Esophagus muscularis mucosa (tissue), 4 donors: ENCODE data around the gene CRYGS. TPM values are rescaled to one million over a fixed set of nuclear protein-coding genes. Genes with fewer than 3 reads are reported as not detected.
A peak's percentile ranks its signal among the peaks of the same experiment; 100 is the strongest.

Experiments
- DNase-seq: peaks from one replicate; pipeline ENCODE4 v3.0.0-alpha.2; 2017; ENCODE audit errors: extremely low spot score
- H3K27ac ChIP-seq, 4 donors: fragments of 200-600 bp; sonication (generic); replicated peaks in 1 of 4; 1 replicate in 3 of 4; 2 replicates in 1 of 4; pipeline ENCODE4 v1.5.1; 2016 to 2019; ENCODE audit warnings: mild to moderate bottlenecking in 1 of 4
- H3K27me3 ChIP-seq, 4 donors: fragments of 200-600 bp; sonication (generic); one replicate each; pipeline versions ENCODE4 v1.5.1 to v1.6.0; 2016 to 2019
- H3K36me3 ChIP-seq, 4 donors: fragments of 200-600 bp; sonication (generic); one replicate each; pipeline ENCODE4 v1.5.1; 2016 to 2019
- H3K4me1 ChIP-seq, 4 donors: fragments of 200-600 bp; sonication (generic); one replicate each; pipeline ENCODE4 v1.5.1; 2016 to 2019
- H3K4me3 ChIP-seq, 4 donors: fragments of 200-600 bp; sonication (generic); 1 replicate in 2 of 4; 2 replicates in 2 of 4; pipeline ENCODE4 v1.5.1; 2016 to 2019; ENCODE audit warnings: mild to moderate bottlenecking in 4 of 4, moderate library complexity in 1 of 4
- H3K9me3 ChIP-seq, 4 donors: fragments of 200-600 bp; sonication (generic); 1 replicate in 3 of 4; 2 replicates in 1 of 4; pipeline ENCODE4 v1.5.1; 2016 to 2019
- EP300 ChIP-seq: sonication (generic); formaldehyde crosslinking; IDR thresholded peaks from one replicate; pipeline ENCODE4 v1.6.1; 2017; ENCODE audit warnings: antibody characterized with exemption
- POLR2A ChIP-seq: fragments of 450-650 bp; IDR thresholded peaks from one replicate; pipeline ENCODE4 v1.6.1; 2017; ENCODE audit warnings: antibody characterized with exemption, moderate library complexity, mild to moderate bottlenecking, low read depth
- POLR2AphosphoS5 ChIP-seq, 2 donors: sonication (generic); formaldehyde crosslinking; IDR thresholded peaks; one replicate each; pipeline ENCODE4 v1.6.1; 2017; ENCODE audit warnings: antibody characterized with exemption in 2 of 2
- WGBS: methylation state at CpG from one replicate; pipeline ENCODE4 v1.1.5; 2018; 5-methylcytosine and 5-hydroxymethylcytosine counted together
- intact Hi-C: fragments of 100-400 bp; cut with DNase I; formaldehyde crosslinking; loops from one replicate; pipeline ENCODE4 v1.15.1; 2023
- total RNA-seq, 4 donors: library from RNA; depleted of rRNA; stranded (reverse); fragments of >200 nt; gene quantifications; one replicate each; pipeline versions ENCODE4 v1.1.0 to v1.2.1, GENCODE V29; 2016
- TF ChIP-seq, protein P1 (sequence below), 3 experiments: fragments of 200-600 bp in 2 of 3; fragments of 450-650 bp in 1 of 3; sonication (generic) in 2 of 3; IDR thresholded peaks; one replicate each; pipeline ENCODE4 v1.5.1; 2017 to 2019; ENCODE audit warnings: antibody characterized with exemption in 3 of 3, mild to moderate bottlenecking in 2 of 3, moderate library complexity in 1 of 3

The CRYGS gene
- total RNA-seq, 4 donors from 2014 or later, result 0.32 to 2.1 (median 1.6) TPM

DNA sequence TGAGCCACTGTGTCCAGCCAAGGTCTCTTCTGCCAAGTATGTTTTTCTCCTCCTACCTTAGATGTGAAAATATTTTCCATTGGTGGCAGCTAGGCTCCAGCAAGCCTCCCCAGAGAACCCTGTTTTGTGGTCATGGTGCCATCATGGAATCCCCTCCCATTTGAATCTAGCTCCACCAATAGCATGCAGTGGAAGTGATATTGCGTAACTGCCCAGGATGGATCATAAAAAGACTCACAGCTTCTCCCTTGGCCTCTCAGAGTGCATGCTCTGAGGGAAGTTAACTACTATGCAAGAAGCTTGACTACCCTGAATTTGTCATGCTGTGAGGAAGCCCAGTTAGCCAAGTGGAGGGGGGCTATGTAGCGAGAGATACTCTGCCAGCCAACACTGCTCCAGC is 27.5 kb downstream of the CRYGS start:
- 88% methylated on average over 2 of the region's 2 CpGs for WGBS
- intact Hi-C loops, result no loop called here
- no peaks in the 10 kb centered on the region for H3K4me1 ChIP-seq
- no peaks in the 10 kb centered on the region for H3K36me3 ChIP-seq
- TF ChIP-seq, protein P1, sequence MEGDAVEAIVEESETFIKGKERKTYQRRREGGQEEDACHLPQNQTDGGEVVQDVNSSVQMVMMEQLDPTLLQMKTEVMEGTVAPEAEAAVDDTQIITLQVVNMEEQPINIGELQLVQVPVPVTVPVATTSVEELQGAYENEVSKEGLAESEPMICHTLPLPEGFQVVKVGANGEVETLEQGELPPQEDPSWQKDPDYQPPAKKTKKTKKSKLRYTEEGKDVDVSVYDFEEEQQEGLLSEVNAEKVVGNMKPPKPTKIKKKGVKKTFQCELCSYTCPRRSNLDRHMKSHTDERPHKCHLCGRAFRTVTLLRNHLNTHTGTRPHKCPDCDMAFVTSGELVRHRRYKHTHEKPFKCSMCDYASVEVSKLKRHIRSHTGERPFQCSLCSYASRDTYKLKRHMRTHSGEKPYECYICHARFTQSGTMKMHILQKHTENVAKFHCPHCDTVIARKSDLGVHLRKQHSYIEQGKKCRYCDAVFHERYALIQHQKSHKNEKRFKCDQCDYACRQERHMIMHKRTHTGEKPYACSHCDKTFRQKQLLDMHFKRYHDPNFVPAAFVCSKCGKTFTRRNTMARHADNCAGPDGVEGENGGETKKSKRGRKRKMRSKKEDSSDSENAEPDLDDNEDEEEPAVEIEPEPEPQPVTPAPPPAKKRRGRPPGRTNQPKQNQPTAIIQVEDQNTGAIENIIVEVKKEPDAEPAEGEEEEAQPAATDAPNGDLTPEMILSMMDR (IDR thresholded peaks at IDR 0.05), result no peak
- TF ChIP-seq EP300, result no peak
- no peak for TF ChIP-seq POLR2A
- no peak for TF ChIP-seq POLR2AphosphoS5 (IDR thresholded peaks at IDR 0.05)
- peaks cover 0 to 6% (median 0%) of the 10 kb centered on the region in 4 donors for H3K9me3 ChIP-seq
- no peaks in the 10 kb centered on the region for H3K27me3 ChIP-seq
- no peak overlapping the region for H3K4me3 ChIP-seq
- DNase-seq, result no peak
- no peak overlapping the region for H3K27ac ChIP-seq

DNA sequence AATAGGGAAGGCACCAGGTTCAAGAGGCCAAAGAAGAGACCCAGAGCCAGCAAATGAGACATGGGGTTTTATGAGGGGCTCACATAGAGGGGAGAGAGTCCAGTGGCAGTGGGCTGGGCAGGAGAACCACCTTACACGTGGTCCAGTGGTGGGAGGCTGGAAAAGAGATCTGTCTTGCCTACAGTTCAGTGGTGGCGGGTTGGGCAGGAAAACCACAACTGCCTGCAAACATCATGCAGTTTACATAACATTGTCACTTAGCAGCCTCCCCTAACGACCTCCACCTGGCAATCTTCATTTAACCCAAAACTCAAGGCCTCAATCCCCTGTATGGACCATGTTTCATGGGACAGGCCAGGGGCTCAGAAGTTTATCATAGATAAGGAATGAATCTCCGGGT is 29.1 kb downstream of the CRYGS start:
- peaks cover 0 to 6% (median 0%) of the 10 kb centered on the region in 4 donors for H3K9me3 ChIP-seq
- DNase-seq, result no peak
- no peaks in the 10 kb centered on the region for H3K36me3 ChIP-seq
- H3K27me3 ChIP-seq, result no peaks in the 10 kb centered on the region
- TF ChIP-seq EP300, result no peak
- no peak for TF ChIP-seq POLR2AphosphoS5 (IDR thresholded peaks at IDR 0.05)
- no peak for TF ChIP-seq POLR2A
- TF ChIP-seq, protein P1 (IDR thresholded peaks at IDR 0.05), result no peak
- peaks cover 0 to 6% (median 4%) of the 10 kb centered on the region in 4 donors for H3K4me1 ChIP-seq
- intact Hi-C loops, result no loop called here
- H3K27ac ChIP-seq, result no peak overlapping the region
- no peak overlapping the region for H3K4me3 ChIP-seq
- WGBS, result 60% methylated on average over 4 of the region's 4 CpGs

DNA sequence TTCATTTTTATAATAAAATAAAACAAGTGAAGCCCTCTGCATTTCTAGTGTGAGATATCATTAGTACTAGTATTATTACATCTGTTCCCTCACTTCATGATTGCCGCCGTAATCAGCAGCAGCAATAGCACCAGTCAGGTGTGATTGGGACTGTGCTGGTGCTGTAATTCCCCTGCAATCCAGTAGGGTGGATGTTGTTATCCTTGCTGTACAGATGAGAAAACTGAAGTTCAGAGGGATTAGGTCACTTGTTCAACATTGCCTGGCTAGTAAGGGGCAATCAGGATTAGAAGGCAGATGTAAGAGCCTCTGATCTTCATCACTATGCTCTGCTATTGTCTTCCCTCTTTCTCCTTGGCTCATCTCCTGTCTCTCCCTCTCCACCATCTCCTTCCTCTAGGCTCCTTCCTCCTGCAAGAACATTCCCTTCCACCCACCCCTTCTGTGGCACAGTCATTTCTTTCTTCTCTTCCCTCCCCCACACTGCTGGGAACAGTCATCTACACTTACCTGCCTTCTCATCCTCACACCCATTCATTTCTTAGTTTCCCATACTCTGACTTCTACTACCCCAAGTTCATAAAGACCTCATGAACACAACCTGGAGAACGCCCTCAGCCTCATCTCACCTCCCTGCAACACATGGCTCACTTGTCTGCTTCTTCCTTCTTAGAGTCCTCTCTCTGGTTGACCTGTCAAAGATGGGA is 29.7 kb downstream of the CRYGS start:
- Histone ChIP-seq H3K27ac (no peak overlapping the region), H3K9me3 (peaks cover 0 to 6% (median 0%) of the 10 kb centered on the region in 4 donors), H3K27me3 (no peaks in the 10 kb centered on the region), H3K4me3 (no peak overlapping the region), H3K36me3 (no peaks in the 10 kb centered on the region), H3K4me1 (peaks cover 0 to 8% (median 6%) of the 10 kb centered on the region in 4 donors)
- intact Hi-C loops, result no loop called here
- no peak for DNase-seq
- WGBS, result 87% methylated on average over 3 of the region's 3 CpGs
- TF ChIP-seq POLR2A, result no peak
- TF ChIP-seq EP300, result no peak
- no peak for TF ChIP-seq POLR2AphosphoS5 (IDR thresholded peaks at IDR 0.05)
- TF ChIP-seq, protein P1 (IDR thresholded peaks at IDR 0.05), result peak in 1 of 3 experiments; percentile 42

DNA sequence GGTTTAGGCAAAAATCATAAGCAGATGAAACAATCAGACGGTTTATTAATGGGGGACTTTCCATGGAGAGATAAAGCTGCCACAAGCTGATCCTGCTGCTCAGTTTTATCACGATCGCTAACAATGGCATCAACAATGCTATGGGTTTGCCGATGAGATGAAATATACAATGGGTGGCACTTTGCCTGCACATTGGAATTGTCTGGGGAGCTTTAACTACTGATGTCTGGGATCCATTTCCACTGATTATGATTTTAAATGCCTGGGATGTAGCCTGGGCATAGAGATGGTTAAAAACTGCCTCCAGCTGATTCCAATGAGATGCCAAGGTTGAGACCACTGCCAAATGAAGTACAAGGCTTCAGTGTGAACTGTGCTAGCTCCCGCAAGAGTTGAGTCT is 30.8 kb downstream of the CRYGS start:
- H3K27me3 ChIP-seq, result no peaks in the 10 kb centered on the region
- no peak overlapping the region for H3K27ac ChIP-seq
- no peak for DNase-seq
- H3K36me3 ChIP-seq, result no peaks in the 10 kb centered on the region
- intact Hi-C loops, result no loop called here
- H3K4me1 ChIP-seq, result peaks cover 0 to 8% (median 6%) of the 10 kb centered on the region in 4 donors
- H3K4me3 ChIP-seq, result no peak overlapping the region
- H3K9me3 ChIP-seq, result peaks cover 0 to 6% (median 0%) of the 10 kb centered on the region in 4 donors
- TF ChIP-seq EP300, result no peak
- TF ChIP-seq, protein P1 (IDR thresholded peaks at IDR 0.05), result no peak
- no peak for TF ChIP-seq POLR2AphosphoS5 (IDR thresholded peaks at IDR 0.05)
- TF ChIP-seq POLR2A, result no peak
- 61% methylated on average over 5 of the region's 5 CpGs for WGBS
